ENCODE measurements around the gene TNFSF4.

TNFSF4 gene

DNA sequence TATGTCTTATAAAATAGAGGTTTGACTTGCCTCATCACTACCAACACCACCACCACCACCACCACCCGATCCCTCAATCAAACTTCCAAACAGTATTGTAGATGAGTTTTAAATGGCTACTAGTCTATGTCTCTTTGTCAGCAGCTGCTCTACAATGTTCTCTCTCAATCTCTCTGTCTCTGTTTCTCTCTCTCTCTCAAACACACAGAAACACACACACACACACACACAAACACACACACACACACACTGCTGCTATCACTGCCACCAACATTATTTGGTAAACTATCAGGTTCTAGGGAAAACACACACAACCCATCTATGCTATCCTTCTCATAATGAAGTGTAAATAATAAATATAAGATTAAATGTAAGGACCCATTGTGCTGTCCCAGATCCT is 2.4 kb downstream of the TNFSF4 start:
- H3K27me3 ChIP-seq (ENCODE audit: insufficient read depth, low read length) = no peaks in the 10 kb centered on the region
- H3K4me3 ChIP-seq (ENCODE audit: low read length) = no peak overlapping the region
- H3K36me3 ChIP-seq (ENCODE audit: insufficient read depth, low read length) = no peaks in the 10 kb centered on the region
- no peak overlapping the region for H2AFZ ChIP-seq (ENCODE audit: low read depth, low read length)
- H3K9me3 ChIP-seq (ENCODE audit: low read length) = no peaks in the 10 kb centered on the region
- no peaks in the 10 kb centered on the region for H3K4me1 ChIP-seq (ENCODE audit: insufficient read depth, low read length)

DNA sequence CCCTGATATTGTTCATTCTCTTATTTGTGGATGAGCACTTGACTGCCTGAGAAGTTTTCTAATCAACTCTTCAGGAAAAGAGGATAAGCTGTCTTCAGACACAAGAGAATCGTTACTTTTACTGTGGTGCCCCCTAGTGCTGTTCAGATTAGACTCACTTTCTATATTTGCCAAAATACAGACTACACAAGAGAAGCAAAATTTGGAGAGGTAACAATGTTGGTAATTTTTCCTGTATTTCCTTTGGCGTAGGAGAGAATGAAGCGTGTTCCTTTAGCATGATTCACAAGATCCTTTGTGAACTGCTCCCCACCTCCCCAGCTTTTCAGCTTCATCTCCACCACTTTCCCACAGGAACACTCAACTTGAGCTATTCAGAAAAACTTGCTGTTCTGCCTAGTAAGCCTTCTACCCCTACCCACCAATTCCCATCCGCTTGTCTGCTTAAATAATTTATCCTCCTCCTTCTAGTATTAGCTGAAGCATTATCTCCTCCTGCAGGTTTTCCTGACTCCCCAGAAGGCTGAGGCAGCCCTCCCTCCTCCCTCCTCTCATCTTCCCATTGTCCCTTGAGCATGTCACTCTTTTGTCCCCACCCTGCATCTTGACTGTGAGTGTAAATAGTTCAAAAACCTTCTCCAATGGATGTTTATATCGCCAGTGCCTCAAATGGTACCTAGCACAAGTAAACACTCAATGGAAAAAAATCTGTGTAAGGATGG is 4.5 kb downstream of the TNFSF4 start:
- Histone ChIP-seq H3K4me1 (ENCODE audit: insufficient read depth, low read length) (no peaks in the 10 kb centered on the region), H3K36me3 (ENCODE audit: insufficient read depth, low read length) (no peaks in the 10 kb centered on the region), H2AFZ (ENCODE audit: low read depth, low read length) (no peak overlapping the region), H3K27me3 (ENCODE audit: insufficient read depth, low read length) (no peaks in the 10 kb centered on the region), H3K4me3 (ENCODE audit: low read length) (no peak overlapping the region), H3K9me3 (ENCODE audit: low read length) (no peaks in the 10 kb centered on the region)

DNA sequence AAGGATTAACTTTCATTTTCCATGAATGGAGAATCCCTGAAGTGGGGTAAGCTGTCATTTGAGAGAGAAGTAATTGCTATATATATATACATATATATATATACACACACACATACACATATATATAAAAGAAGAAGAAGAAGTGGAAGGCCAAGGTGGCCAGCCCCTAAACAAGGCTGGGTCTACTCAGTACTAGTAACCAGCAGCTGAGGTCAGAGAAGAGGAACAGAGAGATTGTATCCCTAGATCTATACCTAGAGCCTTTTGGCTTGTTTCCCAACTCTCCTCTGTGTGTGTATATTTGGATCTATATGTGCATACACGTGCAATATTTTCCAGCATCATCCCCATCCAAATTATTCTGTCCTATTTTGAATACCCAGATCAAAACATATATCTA is 5.2 kb downstream of the TNFSF4 start:
- Histone ChIP-seq H2AFZ (ENCODE audit: low read depth, low read length) (no peak overlapping the region), H3K9me3 (ENCODE audit: low read length) (no peaks in the 10 kb centered on the region), H3K4me1 (ENCODE audit: insufficient read depth, low read length) (no peaks in the 10 kb centered on the region), H3K27me3 (ENCODE audit: insufficient read depth, low read length) (no peaks in the 10 kb centered on the region), H3K36me3 (ENCODE audit: insufficient read depth, low read length) (no peaks in the 10 kb centered on the region), H3K4me3 (ENCODE audit: low read length) (no peak overlapping the region)

DNA sequence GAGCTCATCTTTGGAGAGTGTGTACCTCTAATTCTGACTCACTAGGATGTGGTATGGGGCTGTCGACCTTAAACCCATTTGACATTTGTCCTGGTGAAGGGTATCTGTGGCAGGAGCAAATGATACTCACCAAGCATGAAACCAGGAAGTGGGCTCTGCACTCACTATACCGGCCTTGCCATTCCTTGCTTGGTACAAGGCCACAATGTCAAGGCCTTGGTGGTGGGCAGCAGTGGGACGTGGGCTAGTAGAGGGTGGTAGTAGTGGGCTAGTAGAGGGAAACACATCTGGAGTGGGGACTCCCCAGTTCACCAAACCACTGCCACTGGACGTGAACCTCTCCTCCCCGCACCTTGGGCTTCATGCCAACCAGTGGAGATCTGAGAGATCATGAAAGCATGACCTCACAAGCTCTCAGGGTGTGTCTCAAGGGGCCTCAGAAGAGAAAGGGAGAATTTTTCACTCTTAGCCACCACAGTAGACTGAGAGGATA is 11.5 kb downstream of the TNFSF4 start:
- no peaks in the 10 kb centered on the region for H3K9me3 ChIP-seq (ENCODE audit: low read length)
- no peaks in the 10 kb centered on the region for H3K4me1 ChIP-seq (ENCODE audit: insufficient read depth, low read length)
- H3K27me3 ChIP-seq (ENCODE audit: insufficient read depth, low read length) = no peaks in the 10 kb centered on the region
- no peaks in the 10 kb centered on the region for H3K36me3 ChIP-seq (ENCODE audit: insufficient read depth, low read length)
- H3K4me3 ChIP-seq (ENCODE audit: low read length) = no peak overlapping the region
- H2AFZ ChIP-seq (ENCODE audit: low read depth, low read length) = no peak overlapping the region

DNA sequence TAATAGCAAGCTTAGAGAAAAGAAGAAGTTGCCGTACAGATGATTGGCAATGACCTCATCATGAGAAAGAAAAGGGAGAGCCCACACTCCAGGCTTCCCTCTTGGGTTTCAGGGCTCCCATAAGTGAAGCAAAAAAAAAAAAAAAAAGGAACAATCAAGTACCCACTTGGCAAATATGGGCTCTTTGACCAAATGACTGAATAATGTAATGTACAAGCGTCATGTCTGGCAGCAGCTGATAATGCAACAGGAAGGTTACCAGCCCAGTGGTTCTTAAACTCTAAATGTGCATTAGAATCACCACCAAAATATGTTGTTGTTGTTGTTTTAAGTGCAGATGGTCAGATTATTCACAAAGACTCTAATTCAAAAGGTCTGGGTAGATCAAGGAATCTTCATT is 13.5 kb downstream of the TNFSF4 start:
- H3K4me3 ChIP-seq (ENCODE audit: low read length) = no peak overlapping the region
- no peaks in the 10 kb centered on the region for H3K27me3 ChIP-seq (ENCODE audit: insufficient read depth, low read length)
- no peaks in the 10 kb centered on the region for H3K36me3 ChIP-seq (ENCODE audit: insufficient read depth, low read length)
- H3K4me1 ChIP-seq (ENCODE audit: insufficient read depth, low read length) = no peaks in the 10 kb centered on the region
- no peak overlapping the region for H2AFZ ChIP-seq (ENCODE audit: low read depth, low read length)
- no peaks in the 10 kb centered on the region for H3K9me3 ChIP-seq (ENCODE audit: low read length)

DNA sequence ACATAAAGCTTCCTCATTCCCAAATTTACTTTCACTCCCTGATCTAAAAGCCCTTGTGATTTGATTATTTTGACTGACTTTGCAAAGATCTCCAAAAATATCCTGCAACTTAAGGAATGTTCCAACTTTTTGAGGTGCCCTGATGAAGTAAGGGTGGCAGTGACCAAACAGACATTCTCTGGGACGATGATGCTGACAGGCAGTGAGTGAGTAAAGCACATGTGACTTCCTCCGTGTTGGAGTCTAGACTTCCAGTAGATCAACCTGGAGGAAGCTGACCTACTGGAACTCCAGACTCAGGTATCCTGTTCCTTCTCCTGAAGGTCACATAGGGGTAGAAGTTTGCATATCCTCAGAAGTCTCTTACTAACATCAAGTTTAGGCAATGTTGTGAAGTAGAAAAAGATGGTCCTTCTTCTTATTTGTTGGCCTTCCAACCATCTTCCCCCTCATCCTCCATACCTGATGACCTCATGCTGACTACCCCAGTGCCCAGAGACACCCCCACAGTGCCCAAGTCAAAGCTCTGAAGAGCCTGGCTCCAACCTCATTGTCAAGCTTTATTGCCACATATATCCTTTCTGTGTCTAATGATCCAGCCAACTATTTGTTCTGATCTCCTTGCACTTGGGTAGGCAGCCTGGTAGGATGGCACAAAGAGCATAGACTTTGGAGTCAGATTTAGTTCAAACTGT is 16.0 kb downstream of the TNFSF4 start:
- Histone ChIP-seq H3K36me3 (ENCODE audit: insufficient read depth, low read length) (no peaks in the 10 kb centered on the region), H3K9me3 (ENCODE audit: low read length) (no peaks in the 10 kb centered on the region), H3K27me3 (ENCODE audit: insufficient read depth, low read length) (no peaks in the 10 kb centered on the region), H3K4me1 (ENCODE audit: insufficient read depth, low read length) (no peaks in the 10 kb centered on the region), H2AFZ (ENCODE audit: low read depth, low read length) (no peak overlapping the region), H3K4me3 (ENCODE audit: low read length) (no peak overlapping the region)

DNA sequence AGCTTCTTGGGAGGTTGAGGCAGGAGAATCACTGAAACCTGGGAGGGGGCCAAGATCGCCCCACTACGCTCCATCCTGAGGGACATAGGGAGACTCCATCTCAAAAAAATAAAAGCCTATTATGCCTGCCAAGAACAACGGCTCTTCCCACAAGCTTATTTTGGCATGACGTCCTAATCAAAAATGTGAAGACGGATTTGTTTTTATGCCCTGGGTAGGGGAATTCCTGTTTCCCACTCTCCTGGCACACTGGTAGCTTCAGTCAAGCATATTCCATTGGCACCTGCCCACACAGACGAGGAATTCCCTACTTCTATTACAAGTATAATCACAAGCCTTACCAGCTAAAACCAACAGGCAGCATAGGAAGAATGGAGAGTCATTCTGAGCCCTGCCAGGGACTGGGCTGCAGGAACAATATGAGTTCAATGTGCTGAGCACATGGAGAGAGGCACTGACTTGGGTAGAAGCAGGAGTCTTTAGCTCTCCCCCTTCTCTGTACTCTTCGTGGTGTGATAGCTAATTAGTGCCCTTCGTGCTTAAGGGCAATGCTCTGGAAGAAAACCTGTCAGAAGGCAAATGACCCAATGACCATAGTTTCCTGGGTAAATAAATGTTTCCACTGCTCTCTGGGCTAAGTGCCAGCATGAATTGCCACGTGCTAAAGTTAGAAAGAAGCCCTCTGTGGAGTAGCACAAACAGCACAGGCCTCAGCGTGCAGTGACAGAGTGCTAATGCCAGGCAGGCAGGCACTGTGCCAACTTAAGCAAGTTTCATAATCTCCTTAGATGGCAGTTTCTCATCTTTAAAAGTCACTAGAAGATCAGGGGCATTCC is 16.8 kb downstream of the TNFSF4 start:
- Histone ChIP-seq H3K36me3 (ENCODE audit: insufficient read depth, low read length) (no peaks in the 10 kb centered on the region), H3K9me3 (ENCODE audit: low read length) (no peaks in the 10 kb centered on the region), H3K27me3 (ENCODE audit: insufficient read depth, low read length) (no peaks in the 10 kb centered on the region), H3K4me3 (ENCODE audit: low read length) (no peak overlapping the region), H3K4me1 (ENCODE audit: insufficient read depth, low read length) (no peaks in the 10 kb centered on the region), H2AFZ (ENCODE audit: low read depth, low read length) (no peak overlapping the region)

DNA sequence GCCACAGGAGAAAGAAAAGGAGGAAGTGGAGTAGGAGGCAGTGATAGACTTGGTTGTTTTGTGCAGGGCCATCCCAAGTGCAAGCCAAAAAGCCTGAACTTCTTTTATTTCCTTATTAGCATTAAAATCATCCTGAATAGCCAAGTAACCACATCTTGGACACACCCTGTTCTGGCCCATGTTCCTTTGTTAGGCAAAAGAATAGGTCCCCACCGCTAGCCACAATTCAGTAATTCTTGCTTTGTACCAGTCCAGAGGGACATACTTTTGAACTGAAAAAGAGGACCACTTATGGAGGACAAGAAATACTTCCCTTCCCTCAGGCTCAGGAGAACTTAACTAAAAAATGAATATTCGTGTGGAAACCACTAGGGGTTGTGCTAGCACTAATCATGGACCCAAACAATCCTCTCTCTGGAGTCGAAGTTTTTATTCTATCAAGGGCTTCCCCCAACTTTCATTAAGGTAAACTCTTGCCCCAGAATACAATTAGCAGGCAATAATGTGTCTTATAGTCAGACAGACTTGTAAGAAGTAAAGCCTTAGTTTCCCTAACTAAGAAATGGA is 19.4 kb downstream of the TNFSF4 start:
- no peaks in the 10 kb centered on the region for H3K4me1 ChIP-seq (ENCODE audit: insufficient read depth, low read length)
- H3K27me3 ChIP-seq (ENCODE audit: insufficient read depth, low read length) = no peaks in the 10 kb centered on the region
- no peaks in the 10 kb centered on the region for H3K36me3 ChIP-seq (ENCODE audit: insufficient read depth, low read length)
- no peak overlapping the region for H2AFZ ChIP-seq (ENCODE audit: low read depth, low read length)
- H3K4me3 ChIP-seq (ENCODE audit: low read length) = no peak overlapping the region
- H3K9me3 ChIP-seq (ENCODE audit: low read length) = no peaks in the 10 kb centered on the region

DNA sequence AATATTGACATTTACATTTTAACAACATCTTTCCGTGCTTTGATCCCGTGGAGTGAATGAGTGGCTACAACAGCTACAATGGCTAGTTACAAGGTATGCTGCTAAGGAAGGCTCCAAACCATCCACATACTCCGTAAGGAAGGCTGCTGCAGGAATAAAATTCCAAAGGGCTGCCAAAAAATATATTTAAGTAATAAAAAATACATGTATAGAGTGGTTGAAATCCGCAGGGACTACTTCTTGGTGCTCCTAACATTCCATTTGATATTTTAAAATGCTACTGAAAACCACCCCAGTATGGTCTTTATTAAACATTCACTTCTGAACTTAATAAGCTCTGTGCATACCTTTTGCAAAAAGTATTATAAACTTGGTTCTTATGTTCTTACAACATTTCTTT is 25.3 kb downstream of the TNFSF4 start:
- Histone ChIP-seq H3K27me3 (ENCODE audit: insufficient read depth, low read length) (no peaks in the 10 kb centered on the region), H3K4me3 (ENCODE audit: low read length) (no peak overlapping the region), H3K36me3 (ENCODE audit: insufficient read depth, low read length) (no peaks in the 10 kb centered on the region), H3K4me1 (ENCODE audit: insufficient read depth, low read length) (no peaks in the 10 kb centered on the region), H3K9me3 (ENCODE audit: low read length) (no peaks in the 10 kb centered on the region), H2AFZ (ENCODE audit: low read depth, low read length) (no peak overlapping the region)

DNA sequence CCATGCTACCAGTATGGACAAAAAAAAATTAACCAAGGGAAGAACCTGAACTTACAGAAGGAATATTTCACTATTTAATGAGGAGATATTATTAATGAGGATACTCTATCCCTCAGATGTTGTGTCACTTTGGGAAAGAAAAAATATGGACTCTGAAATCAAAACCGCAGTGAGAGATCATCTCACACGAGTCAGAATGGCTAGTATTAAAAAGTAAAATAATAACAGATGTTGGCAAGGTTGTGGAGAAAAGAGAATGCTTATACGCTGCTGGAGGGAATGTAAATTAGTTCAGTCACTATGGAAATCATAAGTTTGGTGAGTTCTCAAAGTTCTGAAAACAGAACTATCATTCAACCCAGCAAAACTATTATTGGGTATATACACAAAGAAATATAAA is 30.9 kb downstream of the TNFSF4 start:
- H3K4me3 ChIP-seq (ENCODE audit: low read length) = no peak overlapping the region
- peaks cover 6% of the 10 kb centered on the region for H3K9me3 ChIP-seq (ENCODE audit: low read length)
- H3K36me3 ChIP-seq (ENCODE audit: insufficient read depth, low read length) = no peaks in the 10 kb centered on the region
- no peaks in the 10 kb centered on the region for H3K27me3 ChIP-seq (ENCODE audit: insufficient read depth, low read length)
- H2AFZ ChIP-seq (ENCODE audit: low read depth, low read length) = no peak overlapping the region
- H3K4me1 ChIP-seq (ENCODE audit: insufficient read depth, low read length) = no peaks in the 10 kb centered on the region

DNA sequence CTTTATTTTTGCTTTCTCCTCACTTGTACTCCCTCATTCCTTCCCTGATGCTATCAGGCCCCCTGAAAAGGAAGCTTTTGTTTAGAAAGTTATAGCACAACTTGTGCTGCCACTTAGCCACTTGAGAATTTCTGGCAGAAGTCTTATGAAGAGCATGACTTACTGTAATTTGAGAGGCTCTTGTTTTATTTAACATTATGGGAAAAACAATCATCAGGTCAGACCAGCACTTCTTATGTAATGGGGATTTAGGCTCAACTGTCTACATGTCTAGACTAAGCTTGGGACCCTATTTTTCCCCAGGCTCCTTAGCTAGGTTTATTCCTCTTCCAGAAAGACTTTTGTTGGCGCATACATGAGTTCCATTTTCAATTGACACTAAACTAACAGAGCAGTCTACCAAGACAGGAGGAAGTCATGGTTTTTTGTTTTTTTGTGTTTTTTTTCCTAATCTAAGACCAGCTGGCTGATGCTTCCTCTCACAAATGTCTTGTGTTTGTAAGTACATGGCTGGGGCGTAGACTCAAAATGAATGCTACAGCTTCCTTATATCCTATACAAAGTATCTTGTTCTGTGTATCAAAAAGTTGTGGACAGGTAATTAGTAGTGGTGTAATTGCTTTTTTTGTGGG is 31.5 kb downstream of the TNFSF4 start:
- Histone ChIP-seq H2AFZ (ENCODE audit: low read depth, low read length) (no peak overlapping the region), H3K27me3 (ENCODE audit: insufficient read depth, low read length) (no peaks in the 10 kb centered on the region), H3K4me3 (ENCODE audit: low read length) (no peak overlapping the region), H3K36me3 (ENCODE audit: insufficient read depth, low read length) (no peaks in the 10 kb centered on the region), H3K9me3 (ENCODE audit: low read length) (peaks cover 6% of the 10 kb centered on the region), H3K4me1 (ENCODE audit: insufficient read depth, low read length) (no peaks in the 10 kb centered on the region)

DNA sequence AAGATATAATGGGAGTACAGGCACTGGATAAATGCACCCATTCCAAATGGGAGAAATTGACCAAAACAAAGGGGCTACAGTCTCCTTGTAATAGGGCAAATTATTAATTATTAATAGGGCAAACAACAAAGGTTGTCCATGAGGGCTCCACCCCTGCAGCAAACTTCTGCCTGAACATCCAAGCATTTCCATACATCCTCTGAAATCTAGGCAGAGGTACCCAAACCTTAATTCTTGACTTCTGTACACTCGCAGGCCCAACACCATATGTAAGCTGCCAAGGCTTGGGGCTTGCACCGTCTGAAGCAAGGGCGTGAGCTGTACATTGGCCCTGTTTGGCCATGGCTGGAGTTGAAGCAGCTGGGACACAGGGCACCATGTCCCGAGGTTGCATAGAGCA is 33.7 kb downstream of the TNFSF4 start:
- Histone ChIP-seq H2AFZ (ENCODE audit: low read depth, low read length) (no peak overlapping the region), H3K27me3 (ENCODE audit: insufficient read depth, low read length) (no peaks in the 10 kb centered on the region), H3K4me1 (ENCODE audit: insufficient read depth, low read length) (no peaks in the 10 kb centered on the region), H3K4me3 (ENCODE audit: low read length) (no peak overlapping the region), H3K9me3 (ENCODE audit: low read length) (peaks cover 6% of the 10 kb centered on the region), H3K36me3 (ENCODE audit: insufficient read depth, low read length) (no peaks in the 10 kb centered on the region)
